NCI-H1092 treated with DMSO at 0.1 percent for 48 hours (cell line): ENCODE measurements around the gene PIGT.

Source experiments
- DNase-seq: peaks from one replicate; lab custom pipeline; 2025; lab: John Stamatoyannopoulos, UW

The PIGT gene

GRCh38 chr20:45427236-45428149 is 11.6 kb downstream of the PIGT start:
- DNase-seq = no peak

- no peak for DNase-seq
These were observed 13.7 kb downstream of the PIGT start for GRCh38 chr20:45429618-45430017.

GRCh38 chr20:45432294-45432693 is 16.4 kb downstream of the PIGT start:
- no peak for DNase-seq

GRCh38 chr20:45433316-45433715 is 17.4 kb downstream of the PIGT start:
- no peak for DNase-seq

GRCh38 chr20:45433976-45434375 is 18.0 kb downstream of the PIGT start:
- DNase-seq = no peak

GRCh38 chr20:45436732-45437485 is 21.0 kb downstream of the PIGT start:
- DNase-seq = peak; percentile 64

- no peak for DNase-seq
These were observed 24.5 kb downstream of the PIGT start for GRCh38 chr20:45440424-45440823.

GRCh38 chr20:45440891-45441685 is 25.1 kb downstream of the PIGT start:
- no peak for DNase-seq

GRCh38 chr20:45441746-45442145 is 25.8 kb downstream of the PIGT start:
- no peak for DNase-seq

GRCh38 chr20:45444050-45444449 is 28.1 kb downstream of the PIGT start:
- no peak for DNase-seq

- no peak for DNase-seq
These were observed 30.0 kb downstream of the PIGT start for GRCh38 chr20:45445805-45446562.

- no peak for DNase-seq
These were observed 32.3 kb downstream of the PIGT start for GRCh38 chr20:45448270-45448669.

- DNase-seq = no peak
These were observed 33.6 kb downstream of the PIGT start for GRCh38 chr20:45449528-45449927.

- DNase-seq = peak; percentile 35
These were observed 34.3 kb downstream of the PIGT start for GRCh38 chr20:45450097-45450818.

GRCh38 chr20:45452238-45452637 is 36.3 kb downstream of the PIGT start:
- no peak for DNase-seq

- DNase-seq = no peak
These were observed 37.1 kb downstream of the PIGT start for GRCh38 chr20:45452772-45453691.

GRCh38 chr20:45456632-45457031 is 40.7 kb downstream of the PIGT start:
- DNase-seq = peak; percentile 42

- DNase-seq = no peak
These were observed 43.7 kb downstream of the PIGT start for GRCh38 chr20:45459606-45460005.

GRCh38 chr20:45461225-45461624 is 45.3 kb downstream of the PIGT start:
- no peak for DNase-seq
